ENCODE data around the gene LRIT1.

LRIT1 gene

DNA sequence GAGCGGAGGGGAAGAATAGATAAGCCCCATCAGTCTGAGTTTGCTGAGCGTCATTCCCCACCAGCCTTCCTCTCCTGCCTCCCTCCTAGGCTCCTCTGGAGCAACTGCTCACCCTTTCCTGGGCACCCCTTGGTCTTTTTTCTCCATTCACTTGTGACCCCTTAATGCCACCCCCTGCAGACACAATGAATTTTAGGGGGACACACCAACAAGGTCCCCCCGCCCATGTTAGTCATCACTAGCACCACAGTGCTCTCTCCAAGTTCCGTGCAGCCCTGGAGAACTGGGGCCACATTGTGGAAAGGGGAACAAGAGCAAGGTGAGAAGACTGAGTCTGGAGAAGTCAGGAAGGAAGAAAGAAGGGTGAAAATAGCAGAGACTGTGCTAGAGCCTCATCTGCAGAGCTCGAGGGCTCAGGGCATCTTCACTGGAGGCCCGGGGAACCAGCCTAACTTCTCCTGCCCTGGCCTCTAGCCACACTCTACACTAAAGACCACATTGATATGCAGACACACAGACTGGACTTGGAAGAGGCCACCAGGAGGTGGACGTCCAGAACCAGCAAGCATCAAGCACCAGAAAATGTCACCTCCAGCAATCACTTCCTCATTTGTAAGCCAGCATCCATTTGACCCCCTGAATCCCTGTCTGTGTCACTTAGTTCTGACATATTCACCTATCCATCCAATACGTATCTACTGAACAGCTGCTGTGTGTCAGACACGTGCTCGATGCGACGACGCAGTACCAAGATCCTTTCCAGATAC, 21.0 kb upstream of the LRIT1 start:
- H3K27me3 ChIP-seq (ENCODE audit: insufficient read depth, poor library complexity, severe bottlenecking): peaks cover 3% of the 10 kb centered on the region
- H3K4me1 ChIP-seq (ENCODE audit: insufficient read depth, poor library complexity, severe bottlenecking): no peaks in the 10 kb centered on the region
- TF ChIP-seq CTCF (IDR thresholded peaks at IDR 0.05; ENCODE audit: poor library complexity, severe bottlenecking): no peak
- H3K27ac ChIP-seq (ENCODE audit: poor library complexity, severe bottlenecking): no peak overlapping the region
- H3K36me3 ChIP-seq (ENCODE audit: low read depth): no peaks in the 10 kb centered on the region
- no peak for DNase-seq (ENCODE audit: low spot score)
- no peak for ATAC-seq (ENCODE audit: low read depth)
- H3K4me3 ChIP-seq (ENCODE audit: severe bottlenecking): no peak overlapping the region
- H3K9me3 ChIP-seq (ENCODE audit: severe bottlenecking): no peaks in the 10 kb centered on the region

DNA sequence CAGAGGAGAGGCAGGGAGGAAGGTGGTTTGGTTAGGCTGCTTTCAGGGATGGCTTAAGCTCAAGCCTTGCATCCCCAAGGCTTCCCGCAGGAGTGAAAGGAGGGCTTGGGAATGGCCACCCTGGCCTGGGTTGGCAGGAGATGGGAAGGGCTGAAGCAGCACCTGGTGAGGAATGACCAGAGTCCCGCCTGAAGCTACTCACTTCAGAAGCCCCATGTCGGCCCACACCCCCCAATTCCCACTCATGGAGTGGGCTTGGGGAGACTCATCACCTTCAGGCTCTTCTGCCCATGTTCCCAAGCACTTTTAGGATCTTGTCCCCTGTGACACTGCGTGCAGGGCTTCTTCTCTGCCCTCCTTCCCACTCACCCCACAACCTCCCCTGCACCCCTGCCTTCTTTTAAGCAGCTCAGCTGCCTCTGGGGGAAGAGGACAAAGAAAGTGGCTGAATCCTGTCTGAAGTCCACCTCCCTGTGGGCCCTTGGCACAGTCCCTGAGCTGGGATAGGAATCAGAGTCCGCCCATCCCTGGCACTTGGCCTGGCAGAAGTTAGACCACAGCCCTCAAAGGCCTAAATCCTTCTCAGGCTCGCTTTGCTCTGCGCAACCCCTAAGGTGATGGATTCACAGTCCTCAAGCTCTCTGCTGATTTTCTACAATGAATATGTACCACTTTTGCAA, 20.0 kb upstream of the LRIT1 start:
- no peak for ATAC-seq (ENCODE audit: low read depth)
- no peaks in the 10 kb centered on the region for H3K9me3 ChIP-seq (ENCODE audit: severe bottlenecking)
- H3K4me3 ChIP-seq (ENCODE audit: severe bottlenecking): no peak overlapping the region
- no peaks in the 10 kb centered on the region for H3K36me3 ChIP-seq (ENCODE audit: low read depth)
- no peak overlapping the region for H3K27ac ChIP-seq (ENCODE audit: poor library complexity, severe bottlenecking)
- H3K27me3 ChIP-seq (ENCODE audit: insufficient read depth, poor library complexity, severe bottlenecking): peaks cover 3% of the 10 kb centered on the region
- no peak for TF ChIP-seq CTCF (IDR thresholded peaks at IDR 0.05; ENCODE audit: poor library complexity, severe bottlenecking)
- H3K4me1 ChIP-seq (ENCODE audit: insufficient read depth, poor library complexity, severe bottlenecking): no peaks in the 10 kb centered on the region
- DNase-seq (ENCODE audit: low spot score): no peak

DNA sequence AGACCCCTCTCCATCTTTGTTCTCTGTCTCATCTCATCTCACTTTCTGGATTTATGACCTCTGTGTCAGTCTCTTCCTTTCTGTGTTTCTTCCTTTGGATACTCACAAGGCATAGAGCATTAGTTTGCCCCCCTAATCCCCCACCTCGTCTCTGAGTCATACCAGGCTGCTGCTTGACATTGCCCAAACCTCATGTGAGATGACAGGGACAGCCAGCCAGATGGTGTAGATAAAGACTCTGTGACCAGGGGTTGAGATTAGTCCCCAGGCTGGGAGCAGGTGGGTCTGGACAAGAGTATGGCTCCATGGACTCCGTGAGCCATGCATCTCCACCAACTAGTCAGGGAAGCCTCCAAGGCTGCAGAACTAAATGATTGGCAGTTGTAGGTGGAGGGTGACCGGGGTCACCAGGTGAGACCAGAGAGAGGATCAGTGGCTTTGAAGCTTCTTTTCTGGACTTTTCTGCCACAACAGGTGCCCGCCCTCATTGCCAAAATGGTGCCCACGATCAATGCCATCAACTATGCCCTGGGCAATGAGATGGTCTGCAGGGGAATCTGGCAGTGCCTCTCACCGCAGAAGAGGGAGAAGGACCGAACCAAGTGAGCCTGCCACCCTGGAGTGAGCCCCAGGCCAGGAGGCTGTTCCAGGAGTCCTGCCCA, 16.8 kb upstream of the LRIT1 start:
- no peak for ATAC-seq (ENCODE audit: low read depth)
- H3K4me1 ChIP-seq (ENCODE audit: insufficient read depth, poor library complexity, severe bottlenecking): no peaks in the 10 kb centered on the region
- H3K27ac ChIP-seq (ENCODE audit: poor library complexity, severe bottlenecking): no peak overlapping the region
- H3K27me3 ChIP-seq (ENCODE audit: insufficient read depth, poor library complexity, severe bottlenecking): no peaks in the 10 kb centered on the region
- H3K4me3 ChIP-seq (ENCODE audit: severe bottlenecking): no peak overlapping the region
- no peak for DNase-seq (ENCODE audit: low spot score)
- no peaks in the 10 kb centered on the region for H3K9me3 ChIP-seq (ENCODE audit: severe bottlenecking)
- no peaks in the 10 kb centered on the region for H3K36me3 ChIP-seq (ENCODE audit: low read depth)
- no peak for TF ChIP-seq CTCF (IDR thresholded peaks at IDR 0.05; ENCODE audit: poor library complexity, severe bottlenecking)

DNA sequence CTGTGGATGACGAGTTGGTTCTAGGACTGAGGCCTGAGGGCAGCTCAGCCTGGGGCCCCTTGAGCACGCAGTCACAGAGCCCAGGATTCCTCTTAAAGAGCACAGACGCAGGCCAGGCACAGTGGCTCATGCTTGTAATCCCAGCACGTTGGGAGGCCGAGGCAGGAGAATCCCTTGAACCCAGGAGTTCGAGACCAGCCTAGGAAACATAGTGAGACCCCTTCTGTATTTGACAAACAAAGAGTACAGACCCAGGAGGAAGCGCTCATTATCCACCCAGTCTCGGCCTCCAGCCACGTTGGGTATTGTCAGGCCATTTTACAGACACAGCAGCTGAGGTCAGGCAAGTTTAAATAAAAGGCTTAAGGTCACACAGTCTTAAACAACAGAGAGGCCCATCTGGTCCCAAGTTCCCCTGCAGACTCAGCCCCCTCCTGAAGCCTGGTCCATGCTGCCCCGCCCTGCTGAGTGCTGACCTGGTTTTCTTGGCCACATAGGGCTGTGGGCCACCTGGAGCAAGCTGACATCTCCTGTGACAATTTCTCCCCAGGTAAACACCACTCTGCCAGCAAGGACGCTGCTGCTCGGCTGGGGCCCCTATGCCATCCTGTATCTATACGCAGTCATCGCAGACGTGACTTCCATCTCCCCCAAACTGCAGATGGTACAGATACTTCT, 16.1 kb upstream of the LRIT1 start:
- no peaks in the 10 kb centered on the region for H3K9me3 ChIP-seq (ENCODE audit: severe bottlenecking)
- H3K27me3 ChIP-seq (ENCODE audit: insufficient read depth, poor library complexity, severe bottlenecking): no peaks in the 10 kb centered on the region
- H3K27ac ChIP-seq (ENCODE audit: poor library complexity, severe bottlenecking): no peak overlapping the region
- no peaks in the 10 kb centered on the region for H3K4me1 ChIP-seq (ENCODE audit: insufficient read depth, poor library complexity, severe bottlenecking)
- DNase-seq (ENCODE audit: low spot score): no peak
- H3K4me3 ChIP-seq (ENCODE audit: severe bottlenecking): no peak overlapping the region
- ATAC-seq (ENCODE audit: low read depth): no peak
- TF ChIP-seq CTCF (IDR thresholded peaks at IDR 0.05; ENCODE audit: poor library complexity, severe bottlenecking): no peak
- no peaks in the 10 kb centered on the region for H3K36me3 ChIP-seq (ENCODE audit: low read depth)
